Measurements from ENCODE around the gene TCP11L2. TPM values are rescaled to one million over a fixed set of nuclear protein-coding genes. Genes with fewer than 3 reads are reported as not detected.

The TCP11L2 gene
- total RNA-seq, 2 experiments from 2014 or later: 40.9 to 50.8 TPM

GRCh38 chr12:106289196-106289681, 13.3 kb upstream of the TCP11L2 start:
- Mint-ChIP-seq H3K36me3 (no peaks in the 10 kb centered on the region), H3K27ac (no peak overlapping the region), H3K9me3 (no peaks in the 10 kb centered on the region), H3K4me1 (peaks cover 7% of the 10 kb centered on the region), H3K27me3 (peaks cover 3% of the 10 kb centered on the region), H3K4me3 (no peak overlapping the region)
- POLR2A ChIA-PET: no interaction called here
- no peak for DNase-seq
- no peak for ATAC-seq (ENCODE audit: low read depth)

GRCh38 chr12:106290666-106291065, 11.9 kb upstream of the TCP11L2 start:
- Mint-ChIP-seq H3K27ac (no peak overlapping the region), H3K27me3 (no peaks in the 10 kb centered on the region), H3K9me3 (no peaks in the 10 kb centered on the region), H3K36me3 (no peaks in the 10 kb centered on the region), H3K4me1 (no peaks in the 10 kb centered on the region), H3K4me3 (no peak overlapping the region)
- POLR2A ChIA-PET: no interaction called here
- ATAC-seq (ENCODE audit: low read depth) (no peak), DNase-seq (no peak)

- DNase-seq (no peak), ATAC-seq (ENCODE audit: low read depth) (no peak)
- H3K4me1 Mint-ChIP-seq: no peaks in the 10 kb centered on the region
- no peak overlapping the region for H3K27ac Mint-ChIP-seq
- H3K9me3 Mint-ChIP-seq: no peaks in the 10 kb centered on the region
- no peaks in the 10 kb centered on the region for H3K27me3 Mint-ChIP-seq
- POLR2A ChIA-PET: no interaction called here
- H3K36me3 Mint-ChIP-seq: no peaks in the 10 kb centered on the region
- H3K4me3 Mint-ChIP-seq: no peak overlapping the region
Measured at GRCh38 chr12:106291342-106291741, 11.2 kb upstream of the TCP11L2 start.

- H3K36me3 Mint-ChIP-seq: no peaks in the 10 kb centered on the region
- ATAC-seq (ENCODE audit: low read depth): no peak
- H3K4me3 Mint-ChIP-seq: no peak overlapping the region
- no peaks in the 10 kb centered on the region for H3K4me1 Mint-ChIP-seq
- no peaks in the 10 kb centered on the region for H3K9me3 Mint-ChIP-seq
- H3K27me3 Mint-ChIP-seq: no peaks in the 10 kb centered on the region
- POLR2A ChIA-PET: no interaction called here
- DNase-seq: no peak
- no peak overlapping the region for H3K27ac Mint-ChIP-seq
Measured at GRCh38 chr12:106292339-106292738, 10.2 kb upstream of the TCP11L2 start.

GRCh38 chr12:106296179-106296877, 6.2 kb upstream of the TCP11L2 start:
- DNase-seq (no peak), ATAC-seq (ENCODE audit: low read depth) (no peak)
- POLR2A ChIA-PET: no interaction called here
- Mint-ChIP-seq H3K4me3 (no peak overlapping the region), H3K36me3 (no peaks in the 10 kb centered on the region), H3K4me1 (peaks cover 10% of the 10 kb centered on the region), H3K27me3 (no peaks in the 10 kb centered on the region), H3K27ac (no peak overlapping the region), H3K9me3 (no peaks in the 10 kb centered on the region)

GRCh38 chr12:106297075-106297474, 5.5 kb upstream of the TCP11L2 start:
- ATAC-seq (ENCODE audit: low read depth) (no peak), DNase-seq (no peak)
- Mint-ChIP-seq H3K9me3 (no peaks in the 10 kb centered on the region), H3K27ac (no peak overlapping the region), H3K36me3 (no peaks in the 10 kb centered on the region), H3K4me3 (no peak overlapping the region), H3K27me3 (no peaks in the 10 kb centered on the region), H3K4me1 (peaks cover 15% of the 10 kb centered on the region)
- POLR2A ChIA-PET: no interaction called here

- H3K4me1 Mint-ChIP-seq: peaks cover 15% of the 10 kb centered on the region
- no peak for DNase-seq
- no peak overlapping the region for H3K4me3 Mint-ChIP-seq
- no peaks in the 10 kb centered on the region for H3K36me3 Mint-ChIP-seq
- no peaks in the 10 kb centered on the region for H3K9me3 Mint-ChIP-seq
- H3K27me3 Mint-ChIP-seq: no peaks in the 10 kb centered on the region
- POLR2A ChIA-PET: no interaction called here
- ATAC-seq (ENCODE audit: low read depth): no peak
- H3K27ac Mint-ChIP-seq: no peak overlapping the region
Measured at GRCh38 chr12:106297681-106298080, 4.9 kb upstream of the TCP11L2 start.

GRCh38 chr12:106299202-106299774, 3.2 kb upstream of the TCP11L2 start:
- no peaks in the 10 kb centered on the region for H3K36me3 Mint-ChIP-seq
- DNase-seq (no peak), ATAC-seq (ENCODE audit: low read depth) (no peak)
- H3K4me1 Mint-ChIP-seq: peaks cover 23% of the 10 kb centered on the region
- H3K9me3 Mint-ChIP-seq: no peaks in the 10 kb centered on the region
- H3K27ac Mint-ChIP-seq: no peak overlapping the region
- H3K27me3 Mint-ChIP-seq: no peaks in the 10 kb centered on the region
- no peak overlapping the region for H3K4me3 Mint-ChIP-seq
- POLR2A ChIA-PET: no interaction called here

GRCh38 chr12:106300761-106301160, 1.8 kb upstream of the TCP11L2 start:
- POLR2A ChIA-PET: interaction anchor here (1.8 to 3.0 kb wide), 2 partner anchors 52 to 655 kb away, joined by 4 to 8 read pairs; partner anchors contain the start of gene TMEM263
- DNase-seq (no peak), ATAC-seq (ENCODE audit: low read depth) (no peak)
- H3K27me3 Mint-ChIP-seq: no peaks in the 10 kb centered on the region
- H3K36me3 Mint-ChIP-seq: no peaks in the 10 kb centered on the region
- H3K4me3 Mint-ChIP-seq: no peak overlapping the region
- H3K9me3 Mint-ChIP-seq: no peaks in the 10 kb centered on the region
- H3K4me1 Mint-ChIP-seq: peaks cover 23% of the 10 kb centered on the region
- peak overlapping the region; percentile 6 for H3K27ac Mint-ChIP-seq

GRCh38 chr12:106301241-106301610, 1.3 kb upstream of the TCP11L2 start:
- ATAC-seq (ENCODE audit: low read depth): no peak
- POLR2A ChIA-PET: interaction anchor here (1.8 to 3.9 kb wide), 3 partner anchors 53 to 655 kb away, joined by 4 to 23 read pairs (median 8); partner anchors contain the start of genes POLR3B and TMEM263
- Mint-ChIP-seq H3K9me3 (no peaks in the 10 kb centered on the region), H3K4me1 (peaks cover 24% of the 10 kb centered on the region), H3K4me3 (peak overlapping the region; percentile 90), H3K27ac (peak overlapping the region; percentile 90), H3K27me3 (no peaks in the 10 kb centered on the region), H3K36me3 (no peaks in the 10 kb centered on the region)
- DNase-seq: no peak

GRCh38 chr12:106301611-106302321, 767 bp upstream of the TCP11L2 start:
- peak; percentile 32 for ATAC-seq (ENCODE audit: low read depth)
- Mint-ChIP-seq H3K9me3 (no peaks in the 10 kb centered on the region), H3K36me3 (no peaks in the 10 kb centered on the region), H3K27ac (peak overlapping the region; percentile 90), H3K27me3 (no peaks in the 10 kb centered on the region), H3K4me1 (peaks cover 28% of the 10 kb centered on the region), H3K4me3 (peak overlapping the region; percentile 90)
- peak; percentile 62 for DNase-seq
- POLR2A ChIA-PET: interaction anchor here (1.8 to 3.9 kb wide), 3 partner anchors 53 to 654 kb away, joined by 4 to 23 read pairs (median 8); partner anchors contain the start of genes POLR3B and TMEM263

- H3K4me1 Mint-ChIP-seq: peaks cover 27% of the 10 kb centered on the region
- peak overlapping the region; percentile 97 for H3K4me3 Mint-ChIP-seq
- POLR2A ChIA-PET: interaction anchor here (0.9 to 3.9 kb wide), 3 partner anchors 29 to 653 kb away, joined by 3 to 23 read pairs (median 8); partner anchors contain the start of genes POLR3B and TMEM263
- ATAC-seq (ENCODE audit: low read depth): peak; percentile 44
- no peaks in the 10 kb centered on the region for H3K36me3 Mint-ChIP-seq
- DNase-seq: peak; percentile 74
- H3K27me3 Mint-ChIP-seq: no peaks in the 10 kb centered on the region
- H3K27ac Mint-ChIP-seq: peak overlapping the region; percentile 100
- no peaks in the 10 kb centered on the region for H3K9me3 Mint-ChIP-seq
Measured at GRCh38 chr12:106303202-106303820, 778 bp downstream of the TCP11L2 start.

- Mint-ChIP-seq H3K27me3 (no peaks in the 10 kb centered on the region), H3K4me1 (peaks cover 27% of the 10 kb centered on the region), H3K9me3 (no peaks in the 10 kb centered on the region), H3K27ac (peak overlapping the region; percentile 72), H3K36me3 (no peaks in the 10 kb centered on the region), H3K4me3 (peak overlapping the region; percentile 76)
- no peak for DNase-seq
- no peak for ATAC-seq (ENCODE audit: low read depth)
- POLR2A ChIA-PET: interaction anchor here (0.9 to 3.9 kb wide), 2 partner anchors 28 to 54 kb away, joined by 3 to 23 read pairs; partner anchors contain the start of gene POLR3B
Measured at GRCh38 chr12:106304001-106304421, 1.5 kb downstream of the TCP11L2 start.

Data from activated naive CD8-positive, alpha-beta T cell treated with anti-CD3 and anti-CD28 coated beads, Interleukin-2, amount 10 ng/mL, durations not matched to agents 7 days and 5 days (primary cell).